GM11168 (cell line): ENCODE results near the gene PNKD.

Experiments used
- in situ Hi-C: fragments of 300-500 bp; cut with MboI; formaldehyde crosslinking; loops from one replicate; pipeline ENCODE4 v1.12.0; 2022; ENCODE audit warnings: low sequenced_read_pairs; ENCODE audit not compliant: unreplicated experiment

PNKD gene

GRCh38 chr2:218364196-218364595, 93.9 kb downstream of the PNKD start:
- in situ Hi-C loops: no loop called here

DNA sequence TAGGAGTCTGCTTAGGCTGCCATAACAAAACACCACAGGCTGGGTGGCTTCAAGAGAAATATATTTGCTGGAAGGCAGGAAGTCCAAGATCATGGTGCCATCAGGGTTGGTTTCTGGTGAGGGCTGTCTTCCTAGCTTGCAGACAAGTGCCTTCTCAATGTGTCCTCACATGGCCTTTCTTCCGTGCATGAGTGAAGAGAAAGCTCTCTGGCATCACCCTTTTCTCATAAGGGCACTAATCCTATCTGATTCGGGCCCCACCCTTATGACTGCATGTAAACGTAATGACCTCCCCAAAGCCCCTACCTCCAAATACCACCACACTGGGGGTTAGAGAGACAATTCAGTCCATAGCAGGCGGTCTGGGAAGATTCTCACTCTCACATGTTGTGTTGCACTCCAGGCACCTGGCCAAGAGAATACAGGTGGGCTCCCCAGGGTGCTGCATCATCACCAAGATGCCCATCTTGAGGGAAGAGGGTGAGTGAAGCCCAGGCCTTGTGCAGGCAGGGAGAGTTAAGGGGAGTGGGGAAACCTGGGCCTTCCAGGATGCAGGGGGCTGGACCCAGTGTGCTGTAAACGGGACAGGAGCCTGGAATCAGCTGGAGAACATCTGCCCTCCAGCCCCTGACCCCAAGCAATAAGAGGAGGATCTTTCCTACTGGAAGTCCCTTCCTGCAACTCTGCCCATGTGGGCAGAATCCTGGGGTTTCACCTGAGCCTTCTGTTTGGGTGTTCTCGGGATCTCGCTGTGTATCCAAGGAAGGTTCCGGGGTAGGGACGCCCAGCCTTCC, 96.5 kb downstream of the PNKD start:
- in situ Hi-C loops: no loop called here

- in situ Hi-C loops: no loop called here
Measured at GRCh38 chr2:218367415-218368149, 97.3 kb downstream of the PNKD start.

- in situ Hi-C loops: no loop called here
Measured at GRCh38 chr2:218368150-218368528, 97.8 kb downstream of the PNKD start.

DNA sequence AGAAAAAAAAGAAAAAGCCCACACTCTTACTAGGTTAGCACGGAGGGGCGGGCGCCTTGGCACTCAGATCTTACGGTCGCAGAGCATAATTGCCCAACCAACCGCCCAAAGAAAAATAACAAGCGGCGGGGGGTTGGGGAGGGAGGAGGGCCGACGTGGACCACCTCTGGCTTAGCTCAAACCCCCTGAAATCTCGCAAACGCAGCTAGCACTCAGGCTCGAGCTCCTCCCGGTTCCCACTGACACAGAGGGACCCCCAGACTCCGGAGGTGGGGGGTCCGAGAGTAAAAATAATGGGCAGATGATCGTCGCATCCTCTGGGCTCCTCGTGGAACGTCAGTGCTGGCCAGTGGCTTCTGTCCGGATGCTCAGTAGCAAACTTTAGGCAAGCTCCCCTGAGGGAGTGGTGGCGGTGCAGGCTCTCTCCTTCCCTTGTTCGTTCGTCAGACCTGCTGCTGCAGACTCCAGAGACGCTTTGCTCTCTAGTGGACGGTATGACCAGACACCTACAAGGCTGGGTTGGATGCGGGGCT, 98.4 kb downstream of the PNKD start:
- in situ Hi-C loops: no loop called here

- in situ Hi-C loops: no loop called here
Measured at GRCh38 chr2:218369330-218369729, 99.0 kb downstream of the PNKD start.

- in situ Hi-C loops: no loop called here
Measured at GRCh38 chr2:218370410-218371063, 100.2 kb downstream of the PNKD start.

DNA sequence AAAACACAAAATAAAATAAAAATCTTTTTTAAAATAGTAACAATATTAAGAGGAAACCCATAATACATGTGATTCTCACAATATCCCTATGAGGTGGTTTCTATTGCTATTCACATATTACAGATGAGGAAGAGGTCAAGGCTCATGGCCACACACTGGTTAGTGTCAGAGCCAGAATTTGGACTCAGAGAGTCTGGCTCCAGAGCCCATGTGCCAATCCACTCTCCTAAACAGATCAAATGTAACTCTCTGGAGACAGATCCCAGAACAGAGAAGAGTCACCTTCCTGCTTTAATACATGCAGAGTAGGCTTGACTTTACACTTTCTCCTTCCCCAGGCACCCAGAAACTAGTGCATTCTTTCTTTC, 101.6 kb downstream of the PNKD start:
- in situ Hi-C loops: no loop called here

DNA sequence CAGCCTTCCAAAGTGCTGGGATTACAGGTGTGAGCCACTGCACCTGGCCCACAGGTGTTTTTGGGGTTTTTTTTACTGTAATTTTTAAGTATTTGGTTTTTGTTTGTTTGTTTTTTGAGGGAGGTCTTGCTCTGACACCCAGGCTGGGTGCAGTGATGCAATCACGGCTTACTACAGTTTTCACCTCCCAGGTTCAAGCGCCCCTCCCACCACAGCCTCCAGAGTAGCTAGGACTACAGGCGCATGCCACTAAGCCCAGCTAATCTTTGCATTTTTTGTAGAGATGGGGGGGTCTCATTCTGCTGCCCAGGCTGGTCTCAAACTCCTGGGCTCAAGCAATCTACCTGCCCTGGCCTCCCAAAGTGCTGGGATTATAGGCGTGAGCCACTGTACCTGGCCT, 104.5 kb downstream of the PNKD start:
- in situ Hi-C loops: no loop called here

GRCh38 chr2:218375212-218375611, 104.9 kb downstream of the PNKD start:
- in situ Hi-C loops: no loop called here

- in situ Hi-C loops: no loop called here
Measured at GRCh38 chr2:218378053-218378452, 107.7 kb downstream of the PNKD start.

- in situ Hi-C loops: no loop called here
Measured at GRCh38 chr2:218381916-218382366, 111.6 kb downstream of the PNKD start, which contains the start of gene SLC11A1. Gene SLC11A1, plus strand, starts transcription at chr2:218382273. Its CDS starts 96 bp downstream, at chr2:218382369.

DNA sequence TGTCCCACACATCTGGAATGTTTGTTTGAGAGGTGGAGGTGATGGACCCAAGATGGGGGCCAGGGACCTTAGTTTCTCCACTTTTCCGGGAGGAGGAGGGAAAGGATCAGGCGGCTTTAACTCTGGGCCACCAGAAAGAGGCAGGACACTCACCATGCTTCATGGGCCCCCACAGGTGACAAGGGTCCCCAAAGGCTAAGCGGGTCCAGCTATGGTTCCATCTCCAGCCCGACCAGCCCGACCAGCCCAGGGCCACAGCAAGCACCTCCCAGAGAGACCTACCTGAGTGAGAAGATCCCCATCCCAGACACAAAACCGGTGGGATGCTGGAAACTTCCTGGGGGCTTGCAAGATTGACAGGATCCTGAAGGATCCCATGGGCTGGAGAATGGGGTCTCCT, 112.5 kb downstream of the PNKD start:
- in situ Hi-C loops: no loop called here

GRCh38 chr2:218383892-218384519, 113.7 kb downstream of the PNKD start:
- in situ Hi-C loops: no loop called here

- in situ Hi-C loops: no loop called here
Measured at GRCh38 chr2:218384975-218385374, 114.7 kb downstream of the PNKD start.

- in situ Hi-C loops: no loop called here
Measured at GRCh38 chr2:218386505-218387368, 116.4 kb downstream of the PNKD start.

DNA sequence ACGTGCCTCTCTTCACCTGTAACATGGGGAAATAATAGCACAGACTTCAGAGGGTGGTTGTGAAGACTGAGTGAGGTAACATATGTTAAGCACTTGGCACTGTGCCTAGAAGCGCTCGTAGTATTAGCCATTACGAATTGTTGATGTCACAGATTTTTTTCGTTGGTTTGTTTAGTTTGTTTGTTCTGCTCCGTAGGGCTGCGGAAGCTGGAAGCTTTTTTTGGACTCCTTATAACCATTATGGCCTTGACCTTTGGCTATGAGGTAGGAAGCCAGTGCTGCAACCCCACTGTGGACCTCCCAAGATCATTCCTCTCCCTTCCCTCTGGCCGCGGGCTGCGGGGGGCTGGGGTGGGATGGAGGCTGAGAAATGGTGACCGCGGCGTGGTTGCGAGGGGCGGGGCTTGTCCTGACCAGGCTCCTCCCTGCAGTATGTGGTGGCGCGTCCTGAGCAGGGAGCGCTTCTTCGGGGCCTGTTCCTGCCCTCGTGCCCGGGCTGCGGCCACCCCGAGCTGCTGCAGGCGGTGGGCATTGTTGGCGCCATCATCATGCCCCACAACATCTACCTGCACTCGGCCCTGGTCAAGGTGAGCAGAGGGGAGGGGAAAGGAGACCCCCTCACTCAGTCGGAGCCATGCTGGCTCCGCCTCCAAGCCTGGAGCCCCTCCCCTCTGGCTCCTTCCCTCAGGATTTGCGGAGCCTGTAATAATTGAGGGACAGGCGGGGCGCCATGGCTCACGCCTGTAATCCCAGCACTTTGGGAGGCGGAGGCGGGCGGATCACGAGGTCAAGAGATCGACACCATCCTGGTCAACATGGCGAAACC, 117.3 kb downstream of the PNKD start:
- in situ Hi-C loops: no loop called here

GRCh38 chr2:218389333-218390150, 119.2 kb downstream of the PNKD start:
- in situ Hi-C loops: loop anchor here (10.0 kb wide), 1 partner anchor 85 kb away; no protein-coding TSS in a partner anchor
